Suprapubic skin (tissue), 3 donors: Measurements from ENCODE around the gene NLGN4Y.

Experiments used
- CTCF ChIP-seq, 2 donors: fragments of 200-600 bp in 1 of 2; fragments of 450-650 bp in 1 of 2; sonication (generic) in 1 of 2; IDR thresholded peaks; one replicate each; pipeline ENCODE4 v1.5.1; 2016 to 2019; ENCODE audit warnings: antibody characterized with exemption in 2 of 2, mild to moderate bottlenecking in 1 of 2, moderate library complexity in 1 of 2
- POLR2A ChIP-seq, 2 donors: fragments of 450-650 bp; IDR thresholded peaks; one replicate each; pipeline ENCODE4 v1.6.1; 2017; ENCODE audit warnings: antibody characterized with exemption in 2 of 2, mild to moderate bottlenecking in 2 of 2, moderate library complexity in 2 of 2

- TF ChIP-seq CTCF (IDR thresholded peaks at IDR 0.05) = no peak
- TF ChIP-seq POLR2A (IDR thresholded peaks at IDR 0.05) = no peak
Observed at GRCh38 chrY:14708158-14708557, 183.8 kb downstream of the NLGN4Y start.
